H9 (cell line): Measurements from ENCODE around the gene AQP7. TPM values are rescaled to one million over a fixed set of nuclear protein-coding genes. Genes with fewer than 3 reads are reported as not detected.

Experiments used
- DNase-seq: peaks from one replicate; pipeline ENCODE4 v3.0.0-alpha.2; 2017
- H2AFZ ChIP-seq: one replicate; pipeline ENCODE4 v1.6.1; 2013; ENCODE audit warnings: mild to moderate bottlenecking, low read length, control low read depth, moderate library complexity
- H2AK5ac ChIP-seq: 2 replicates; pipeline ENCODE4 v1.6.1; 2013; ENCODE audit warnings: low read length, control low read depth, mixed read lengths; ENCODE audit not compliant: insufficient read length
- H2BK120ac ChIP-seq: one replicate; pipeline ENCODE4 v1.6.1; 2013; ENCODE audit warnings: low read depth, mild to moderate bottlenecking, low read length, control low read depth, inconsistent platforms; ENCODE audit not compliant: poor library complexity, severe bottlenecking
- H2BK12ac ChIP-seq: 2 replicates; pipeline ENCODE4 v1.6.1; 2013; ENCODE audit warnings: low read length, control low read depth, mixed read lengths, low read depth; ENCODE audit not compliant: insufficient read length
- H2BK15ac ChIP-seq: 2 replicates; pipeline ENCODE4 v1.6.1; 2013; ENCODE audit warnings: low read depth, low read length, control low read depth
- H2BK20ac ChIP-seq: one replicate; pipeline ENCODE4 v1.6.1; 2013; ENCODE audit warnings: low read depth, mild to moderate bottlenecking, low read length, control low read depth, inconsistent platforms; ENCODE audit not compliant: poor library complexity, severe bottlenecking
- H2BK5ac ChIP-seq: 2 replicates; pipeline ENCODE4 v1.6.1; 2013; ENCODE audit warnings: low read length, control low read depth, mixed read lengths; ENCODE audit not compliant: insufficient read length
- H3K14ac ChIP-seq: 2 replicates; pipeline ENCODE4 v1.6.1; 2013; ENCODE audit warnings: low read length, control low read depth; ENCODE audit not compliant: insufficient read depth
- H3K18ac ChIP-seq: 2 replicates; pipeline ENCODE4 v1.6.1; 2013; ENCODE audit warnings: low read depth, mild to moderate bottlenecking, mixed read lengths, low read length, control low read depth; ENCODE audit not compliant: insufficient read length
- H3K23ac ChIP-seq: 2 replicates; pipeline ENCODE4 v1.6.1; 2013; ENCODE audit warnings: low read length, control low read depth, mixed read lengths, low read depth; ENCODE audit not compliant: insufficient read length
- H3K23me2 ChIP-seq: 2 replicates; pipeline ENCODE4 v1.6.1; 2013; ENCODE audit warnings: low read depth, mild to moderate bottlenecking, mixed read lengths, low read length, control low read depth; ENCODE audit not compliant: insufficient read length, poor library complexity, severe bottlenecking
- H3K27ac ChIP-seq: 2 replicates; pipeline ENCODE4 v1.5.1; 2013; ENCODE audit warnings: low read length, control low read depth, mixed read lengths, low read depth; ENCODE audit not compliant: insufficient read length
- H3K27me3 ChIP-seq: 2 replicates; pipeline ENCODE4 v1.6.1; 2013; ENCODE audit warnings: low read length, control low read depth, inconsistent platforms; ENCODE audit not compliant: insufficient read depth
- H3K4ac ChIP-seq: 2 replicates; pipeline ENCODE4 v1.6.1; 2013; ENCODE audit warnings: low read depth, mild to moderate bottlenecking, control low read depth, inconsistent platforms, low read length, moderate library complexity
- H3K4me1 ChIP-seq: 2 replicates; pipeline ENCODE4 v1.6.1; 2013; ENCODE audit warnings: low read length, control low read depth, inconsistent platforms; ENCODE audit not compliant: insufficient read depth
- H3K4me2 ChIP-seq: 2 replicates; pipeline ENCODE4 v1.6.1; 2013; ENCODE audit warnings: low read length, control low read depth, mixed read lengths; ENCODE audit not compliant: insufficient read length, insufficient read depth
- H3K56ac ChIP-seq: 2 replicates; pipeline ENCODE4 v1.6.1; 2013; ENCODE audit warnings: low read depth, mild to moderate bottlenecking, mixed read lengths, low read length, control low read depth; ENCODE audit not compliant: insufficient read length
- H3K79me1 ChIP-seq: 2 replicates; pipeline ENCODE4 v1.6.1; 2013; ENCODE audit warnings: low read depth, mild to moderate bottlenecking, moderate library complexity, low read length, control low read depth, inconsistent platforms; ENCODE audit not compliant: insufficient read depth, poor library complexity, severe bottlenecking
- H3K79me2 ChIP-seq: 2 replicates; pipeline ENCODE4 v1.6.1; 2013; ENCODE audit warnings: low read length, control low read depth, inconsistent platforms; ENCODE audit not compliant: insufficient read depth
- H3K9ac ChIP-seq: 2 replicates; pipeline ENCODE4 v1.6.1; 2013; ENCODE audit warnings: low read length, control low read depth, mixed read lengths; ENCODE audit not compliant: insufficient read length; ENCODE audit errors: extremely low read depth
- H3K9me3 ChIP-seq: one replicate; pipeline ENCODE4 v1.6.1; 2013; ENCODE audit warnings: low read depth, low read length, inconsistent platforms; ENCODE audit not compliant: control insufficient read depth
- H3T11ph ChIP-seq: one replicate; pipeline ENCODE4 v1.6.1; 2013; ENCODE audit warnings: mild to moderate bottlenecking, low read length, control low read depth, inconsistent platforms
- H4K20me1 ChIP-seq: one replicate; pipeline ENCODE4 v1.6.1; 2013; ENCODE audit not compliant: control insufficient read depth, insufficient read length, insufficient read depth
- H4K5ac ChIP-seq: 2 replicates; pipeline ENCODE4 v1.6.1; 2013; ENCODE audit warnings: low read depth, mild to moderate bottlenecking, mixed read lengths, low read length, control low read depth; ENCODE audit not compliant: insufficient read length
- H4K8ac ChIP-seq: replicated peaks from 2 replicates; pipeline ENCODE4 v1.6.1; 2013; ENCODE audit warnings: low read length, control low read depth, mixed read lengths, low read depth; ENCODE audit not compliant: insufficient read length
- H4K91ac ChIP-seq: 2 replicates; pipeline ENCODE4 v1.6.1; 2013; ENCODE audit warnings: low read depth, mild to moderate bottlenecking, moderate library complexity, mixed read lengths, low read length, control low read depth; ENCODE audit not compliant: insufficient read length
- H3K27ac Mint-ChIP-seq, 3 experiments: 2 replicates in 2 of 3; 3 replicates in 1 of 3; pipeline ENCODE4 v1.8.0; 2020 to 2021; ENCODE audit warnings: mixed read lengths in 3 of 3, mild to moderate bottlenecking in 1 of 3, moderate library complexity in 1 of 3
- H3K27me3 Mint-ChIP-seq: 2 replicates; pipeline ENCODE4 v1.8.0; 2021; ENCODE audit warnings: low read depth, mild to moderate bottlenecking, moderate library complexity, mixed read lengths
- H3K36me3 Mint-ChIP-seq, 3 experiments: 2 replicates in 2 of 3; 3 replicates in 1 of 3; pipeline ENCODE4 v1.8.0; 2020 to 2021; ENCODE audit warnings: low read depth in 3 of 3, mixed read lengths in 3 of 3; ENCODE audit not compliant: insufficient read depth in 1 of 3
- H3K4me1 Mint-ChIP-seq, 2 experiments: 2 replicates each; pipeline ENCODE4 v1.8.0; 2020; ENCODE audit warnings: mixed read lengths in 2 of 2
- H3K4me3 Mint-ChIP-seq, 2 experiments: 2 replicates in 1 of 2; 3 replicates in 1 of 2; pipeline ENCODE4 v1.8.0; 2020 to 2021; ENCODE audit warnings: mild to moderate bottlenecking in 2 of 2, mixed read lengths in 2 of 2, moderate library complexity in 1 of 2
- H3K9me3 Mint-ChIP-seq, 2 experiments: 2 replicates in 1 of 2; 3 replicates in 1 of 2; pipeline ENCODE4 v1.8.0; 2020; ENCODE audit warnings: mild to moderate bottlenecking in 2 of 2, mixed read lengths in 2 of 2, moderate library complexity in 1 of 2
- CTCF ChIP-seq: fragments of 200-600 bp; sonication (generic); conservative IDR thresholded peaks from 3 replicates; pipeline ENCODE4 v1.8.0; 2021; ENCODE audit warnings: antibody characterized with exemption, mild to moderate bottlenecking
- WGBS: extraction: QIAGEN DNeasy Blood & Tissue Kit; methylation state at CpG from one replicate; pipeline ENCODE4 v1.1.7; 2013; ENCODE audit warnings: missing lambda C conversion rate, low lambda C conversion rate, mixed read lengths; ENCODE audit not compliant: insufficient read length; ENCODE audit errors: extremely low coverage; 5-methylcytosine and 5-hydroxymethylcytosine counted together
- total RNA-seq: library from RNA; stranded (reverse); gene quantifications from 2 replicates; pipeline ENCODE4 v1.2.1, GENCODE V29; 2021

Gene AQP7
- total RNA-seq, 1 experiment from 2014 or later = not detected

DNA sequence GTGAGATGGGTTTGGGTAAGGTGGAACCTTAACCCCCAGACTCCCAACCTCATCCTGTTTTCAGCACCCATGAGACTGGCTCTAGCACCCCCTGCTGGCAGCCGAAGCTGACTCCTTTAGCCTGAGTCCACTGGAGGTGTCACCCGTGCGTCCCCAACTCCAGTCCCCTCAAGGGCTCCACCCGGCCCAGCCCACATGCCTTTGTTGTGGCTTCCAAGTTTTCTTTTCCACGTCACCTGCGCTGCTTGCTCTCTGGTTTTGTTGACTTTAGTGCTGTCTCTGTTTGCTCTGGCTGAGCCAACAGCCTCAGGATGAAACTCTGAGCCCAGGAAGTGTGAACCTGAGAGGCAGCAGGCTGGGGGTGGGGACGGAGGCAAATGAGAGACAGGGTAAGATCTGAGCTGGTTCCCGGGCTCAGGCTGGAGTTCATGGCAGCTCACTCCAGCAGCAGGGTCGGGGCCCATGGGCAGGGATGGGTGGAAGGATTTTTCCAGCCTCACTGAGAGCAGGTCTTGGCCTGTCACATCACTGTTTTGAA is 13.2 kb upstream of the AQP7 start:
- Histone ChIP-seq H3K4ac (no peak overlapping the region), H3K79me1 (no peaks in the 10 kb centered on the region), H2AK5ac (no peak overlapping the region), H2BK5ac (no peak overlapping the region), H3K27ac (no peak overlapping the region), H2BK15ac (no peak overlapping the region), H3K4me2 (no peak overlapping the region), H4K91ac (no peak overlapping the region), H2BK12ac (no peak overlapping the region), H3K27me3 (no peaks in the 10 kb centered on the region), H3T11ph (no peak overlapping the region), H3K56ac (no peak overlapping the region), H2BK120ac (no peak overlapping the region), H3K18ac (no peak overlapping the region), H4K5ac (no peak overlapping the region), H3K4me1 (no peaks in the 10 kb centered on the region), H3K79me2 (no peaks in the 10 kb centered on the region), H3K23me2 (no peaks in the 10 kb centered on the region), H3K9ac (no peak overlapping the region), H4K8ac (no peak overlapping the region), H3K14ac (peak overlapping the region; percentile 39; the same call in 1 of the 2 replicates), H4K20me1 (no peaks in the 10 kb centered on the region), H2AFZ (no peak overlapping the region), H3K23ac (no peak overlapping the region), H3K9me3 (no peaks in the 10 kb centered on the region), H2BK20ac (no peak overlapping the region)
- peak; percentile 86 for TF ChIP-seq CTCF
- Mint-ChIP-seq H3K9me3 (no peaks in the 10 kb centered on the region), H3K27ac (peak overlapping the region in 1 of 3 experiments; percentile 96; a peak in 3 of 7 replicates), H3K36me3 (no peaks in the 10 kb centered on the region), H3K4me1 (peaks cover 7 to 13% of the 10 kb centered on the region in 2 experiments), H3K27me3 (peaks cover 5% of the 10 kb centered on the region), H3K4me3 (no peak overlapping the region)
- WGBS = no CpG with 5 or more reads among the region's 9 CpGs
- DNase-seq = peak; percentile 88
